ENCODE results near the gene SCN4B. TPM values are rescaled to one million over a fixed set of nuclear protein-coding genes. Genes with fewer than 3 reads are reported as not detected.

SCN4B gene
- total and polyA plus RNA-seq, 2 of the 4 experiments (the other 2 are of a cell fraction) = 0.18 to 0.44 TPM

DNA sequence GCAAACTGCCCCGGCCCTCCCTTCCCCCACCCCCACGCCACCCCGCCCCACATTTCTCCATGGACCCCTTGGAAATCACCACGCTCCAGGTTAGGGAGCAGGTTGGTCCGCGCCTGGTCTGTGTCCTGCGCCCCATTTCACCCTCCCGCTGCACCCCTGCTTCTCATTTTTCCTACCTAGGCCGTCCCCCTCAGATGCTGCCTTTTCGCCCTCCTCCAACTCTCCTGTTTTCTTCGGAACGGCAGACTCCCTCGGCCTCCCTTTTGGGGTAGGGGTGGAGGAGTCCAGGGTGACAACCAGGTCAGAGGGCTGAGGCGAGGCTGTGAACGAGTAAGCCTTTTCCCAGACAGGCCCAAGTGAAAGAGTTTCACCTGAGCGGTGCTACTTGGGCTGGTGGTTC, 893 bp upstream of the SCN4B start:
- no peak for DNase-seq
- TF ChIP-seq MAZ (IDR thresholded peaks at IDR 0.05; ENCODE audit: borderline replicate concordance, low read depth, low read length) = no peak
- TF ChIP-seq CEBPB (IDR thresholded peaks at IDR 0.05; ENCODE audit: low read depth, low read length) = no peak
- TF ChIP-seq POLR2A (IDR thresholded peaks at IDR 0.05; ENCODE audit: low read depth, low read length) = no peak
- TF ChIP-seq CHD1 (IDR thresholded peaks at IDR 0.05; ENCODE audit: low read depth, low read length) = no peak
- no peak for TF ChIP-seq MAFK (IDR thresholded peaks at IDR 0.05; ENCODE audit: low read depth, low read length)
- no peak for TF ChIP-seq USF2 (IDR thresholded peaks at IDR 0.05; ENCODE audit: low read depth, low read length)
- TF ChIP-seq, protein P1, sequence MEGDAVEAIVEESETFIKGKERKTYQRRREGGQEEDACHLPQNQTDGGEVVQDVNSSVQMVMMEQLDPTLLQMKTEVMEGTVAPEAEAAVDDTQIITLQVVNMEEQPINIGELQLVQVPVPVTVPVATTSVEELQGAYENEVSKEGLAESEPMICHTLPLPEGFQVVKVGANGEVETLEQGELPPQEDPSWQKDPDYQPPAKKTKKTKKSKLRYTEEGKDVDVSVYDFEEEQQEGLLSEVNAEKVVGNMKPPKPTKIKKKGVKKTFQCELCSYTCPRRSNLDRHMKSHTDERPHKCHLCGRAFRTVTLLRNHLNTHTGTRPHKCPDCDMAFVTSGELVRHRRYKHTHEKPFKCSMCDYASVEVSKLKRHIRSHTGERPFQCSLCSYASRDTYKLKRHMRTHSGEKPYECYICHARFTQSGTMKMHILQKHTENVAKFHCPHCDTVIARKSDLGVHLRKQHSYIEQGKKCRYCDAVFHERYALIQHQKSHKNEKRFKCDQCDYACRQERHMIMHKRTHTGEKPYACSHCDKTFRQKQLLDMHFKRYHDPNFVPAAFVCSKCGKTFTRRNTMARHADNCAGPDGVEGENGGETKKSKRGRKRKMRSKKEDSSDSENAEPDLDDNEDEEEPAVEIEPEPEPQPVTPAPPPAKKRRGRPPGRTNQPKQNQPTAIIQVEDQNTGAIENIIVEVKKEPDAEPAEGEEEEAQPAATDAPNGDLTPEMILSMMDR (conservative IDR thresholded peaks at IDR 0.05; ENCODE audit: low read depth, low read length) = no peak
- no peak for TF ChIP-seq NFE2L2 (IDR thresholded peaks at IDR 0.05; ENCODE audit: low read depth, low read length)
- TF ChIP-seq BHLHE40 (IDR thresholded peaks at IDR 0.05; ENCODE audit: low read depth, low read length) = no peak
- no peak for TF ChIP-seq MXI1 (IDR thresholded peaks at IDR 0.05; ENCODE audit: borderline replicate concordance, low read depth, low read length)
- TF ChIP-seq RCOR1 (IDR thresholded peaks at IDR 0.05; ENCODE audit: insufficient replicate concordance, low read length) = no peak
- TF ChIP-seq SMC3 (IDR thresholded peaks at IDR 0.05; ENCODE audit: low read depth, low read length) = no peak
- no peak for TF ChIP-seq RAD21 (IDR thresholded peaks at IDR 0.05; ENCODE audit: low read length)
- TF ChIP-seq ELK1 (IDR thresholded peaks at IDR 0.05; ENCODE audit: borderline replicate concordance, low read depth, low read length) = no peak

More for the DNA sequence above, 893 bp upstream of the SCN4B start:
- H4K5ac ChIP-seq (ENCODE audit: low read depth, low read length) = no peak overlapping the region
- H3K9me1 ChIP-seq (ENCODE audit: insufficient read depth, low read length) = no peaks in the 10 kb centered on the region
- BruUV-seq (replicated peaks) = no TSS peak
- no peak overlapping the region for H3K9ac ChIP-seq (ENCODE audit: low read depth, low read length)
- in situ Hi-C loops (cut with MboI; ENCODE audit: low sequenced_read_pairs) = no loop called here
- 10% methylated on average over 2 of the region's 16 CpGs; no CpG with 5 or more reads in 1 of the 2 experiments for WGBS, 2 experiments (ENCODE audit: extremely low coverage in 2 of 2, insufficient read length in 1 of 2)
- H2BK5ac ChIP-seq (ENCODE audit: low read depth, low read length, poor library complexity, severe bottlenecking) = no peak overlapping the region
- no peak overlapping the region; the same call in 1 of the 2 replicates for H3K23ac ChIP-seq (ENCODE audit: low read depth, low read length)
- peak overlapping the region; percentile 8 for H2AFZ ChIP-seq (replicated peaks; ENCODE audit: low read length, poor library complexity)
- ATAC-seq (ENCODE audit: low read depth) = no peak
- peaks cover 79% of the 10 kb centered on the region for H3K27me3 ChIP-seq (ENCODE audit: control insufficient read depth, insufficient read depth, low read length)
- no peak overlapping the region for H4K8ac ChIP-seq (ENCODE audit: low read depth in 2 of 2, low read length in 2 of 2)
- ChIA-PET CTCF (no interaction called here), POLR2A (ENCODE audit: unreplicated experiment) (interaction anchor here (0.6 kb wide), 1 partner anchor 11 kb away, joined by 5 read pairs; no protein-coding TSS in a partner anchor)
- peak overlapping the region; percentile 31 for H2AK9ac ChIP-seq (replicated peaks; ENCODE audit: low read depth, low read length, poor library complexity)
- H3K4me1 ChIP-seq (ENCODE audit: control insufficient read depth, insufficient read depth, low read length) = no peaks in the 10 kb centered on the region; the same call in 1 of the 2 replicates
- no peak overlapping the region for H2BK15ac ChIP-seq (ENCODE audit: low read depth, low read length)
- H3K4me2 ChIP-seq (ENCODE audit: low read depth, low read length) = no peak overlapping the region; the same call in 1 of the 2 replicates
- no peak overlapping the region for H4K91ac ChIP-seq (ENCODE audit: insufficient read depth, low read depth, low read length)
- intact Hi-C loops (cut with micrococcal nuclease) = no loop called here
- H3K14ac ChIP-seq (replicated peaks; ENCODE audit: low read depth, low read length) = no peak overlapping the region
- no peak overlapping the region for H3K18ac ChIP-seq (ENCODE audit: low read depth, low read length)
- no peak overlapping the region for H3K27ac ChIP-seq (ENCODE audit: insufficient read depth, low read length)
- H3K36me3 ChIP-seq (ENCODE audit: control insufficient read depth, insufficient read depth, low read length) = no peaks in the 10 kb centered on the region
- dilution Hi-C loops (cut with HindIII; ENCODE audit: low sequenced_read_pairs, unreplicated experiment) = no loop called here
- H3K9me3 ChIP-seq (ENCODE audit: control insufficient read depth, insufficient read depth, low read length) = no peaks in the 10 kb centered on the region
- H3K4me3 ChIP-seq (ENCODE audit: insufficient read depth, low read depth, low read length) = no peak overlapping the region
- H2BK120ac ChIP-seq (ENCODE audit: low read depth, low read length) = no peak overlapping the region
- H3K4ac ChIP-seq (ENCODE audit: low read depth, low read length) = no peak overlapping the region
- no peak overlapping the region for H3K56ac ChIP-seq (ENCODE audit: extremely low read depth, insufficient read depth, low read length)
- no peak overlapping the region for H2AK5ac ChIP-seq (ENCODE audit: low read depth, low read length)
- no peaks in the 10 kb centered on the region for H3K79me1 ChIP-seq (ENCODE audit: low read depth in 1 of 2, low read length in 2 of 2)
- H2BK20ac ChIP-seq (ENCODE audit: low read depth, low read length) = no peak overlapping the region; the same call in 1 of the 2 replicates
- H4K20me1 ChIP-seq (ENCODE audit: insufficient read depth, low read length) = no peaks in the 10 kb centered on the region
